ENCODE results near the gene MAP3K6.

- no peak for TF ChIP-seq CTCF (IDR thresholded peaks at IDR 0.05)
- no peak for TF ChIP-seq POLR2A (IDR thresholded peaks at IDR 0.05)
Observed at GRCh38 chr1:27325286-27325685, 41.5 kb downstream of the MAP3K6 start.
